Fibroblast of pulmonary artery (primary cell): ENCODE results near the gene CDHR4.
"Not testable (repeated sequence)": the region's sequence is repeated elsewhere in the genome, so short reads cannot be mapped to it uniquely, and the experiment has no call there.

Experiments used
- DNase-seq: peaks from one replicate; pipeline ENCODE4 v3.0.0-alpha.2; 2010; ENCODE audit warnings: low read depth
- H3K4me3 ChIP-seq: replicated peaks from 2 replicates; pipeline ENCODE4 v1.5.1; 2011; ENCODE audit warnings: low read depth, mild to moderate bottlenecking, control low read depth, low read length, moderate library complexity
- CTCF ChIP-seq: IDR thresholded peaks from 2 replicates; pipeline ENCODE4 v1.5.1; 2011; ENCODE audit warnings: mild to moderate bottlenecking, control low read depth, low read length, inconsistent platforms; ENCODE audit errors: missing control alignments

The CDHR4 gene

GRCh38 chr3:49840388-49840787 lies 40.7 kb upstream of the CDHR4 start:
- peak; percentile 8 for DNase-seq
- TF ChIP-seq CTCF = no peak
- no peak overlapping the region for H3K4me3 ChIP-seq

- DNase-seq = peak; percentile 90
- TF ChIP-seq CTCF = peak; percentile 88
- H3K4me3 ChIP-seq = no peak overlapping the region
These were observed 39.6 kb upstream of the CDHR4 start for GRCh38 chr3:49839193-49839809.

GRCh38 chr3:49831341-49831740 lies 31.7 kb upstream of the CDHR4 start:
- no peak for DNase-seq
- TF ChIP-seq CTCF = no peak
- H3K4me3 ChIP-seq = no peak overlapping the region

GRCh38 chr3:49826016-49826415 lies 26.3 kb upstream of the CDHR4 start:
- H3K4me3 ChIP-seq = no peak overlapping the region
- no peak for TF ChIP-seq CTCF
- no peak for DNase-seq

GRCh38 chr3:49823131-49823530 lies 23.5 kb upstream of the CDHR4 start:
- DNase-seq, H3K4me3 ChIP-seq: not testable (repeated sequence)

- peak within 1 kb of the TSS; percentile 65 for H3K4me3 ChIP-seq
- peak; percentile 79 for DNase-seq
- no peak for TF ChIP-seq CTCF
These were observed 14.0 kb upstream of the CDHR4 start, which contains the start of gene UBA7 for GRCh38 chr3:49813497-49814174. Gene UBA7 (minus strand): TSS chr3:49813953. CDS start chr3:49813787, 166 bp downstream.

GRCh38 chr3:49812916-49813496 lies 13.3 kb upstream of the CDHR4 start:
- no peak for TF ChIP-seq CTCF
- DNase-seq = no peak
- peak overlapping the region; percentile 65 for H3K4me3 ChIP-seq
